Measurements from ENCODE around the gene HAO1. TPM values are rescaled to one million over a fixed set of nuclear protein-coding genes. Genes with fewer than 3 reads are reported as not detected.

HAO1 gene
- total RNA-seq, 2 experiments from 2014 or later, result not detected

DNA sequence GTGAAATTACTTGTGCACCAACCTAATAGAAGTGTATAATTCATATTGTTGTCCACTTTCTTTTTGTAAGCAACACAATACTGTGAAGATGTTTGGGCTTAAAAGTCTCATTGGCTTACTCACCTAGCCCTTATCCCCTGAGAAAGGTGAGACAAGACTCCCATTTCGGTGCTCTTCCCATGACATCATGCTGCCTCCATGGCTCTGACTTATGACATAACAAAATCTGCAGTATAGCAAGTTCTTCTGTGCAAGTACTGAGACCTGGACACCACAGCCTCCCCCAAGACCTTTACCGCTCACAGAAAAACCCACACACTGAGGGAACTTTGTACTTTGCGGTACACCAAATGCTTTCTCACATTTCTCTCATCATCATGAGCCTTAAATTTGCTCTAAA lies 50.5 kb downstream of the HAO1 start:
- ATAC-seq, result no peak

GRCh38 chr20:7883741-7884140 lies 56.5 kb downstream of the HAO1 start:
- peaks cover 3% of the 10 kb centered on the region for H3K27me3 Mint-ChIP-seq
- no peak overlapping the region for H3K27ac Mint-ChIP-seq
- CTCF ChIA-PET, result no interaction called here
- no peak overlapping the region for H3K4me3 Mint-ChIP-seq
- no peaks in the 10 kb centered on the region for H3K36me3 Mint-ChIP-seq (ENCODE audit: low read depth)
- intact Hi-C loops (cut with micrococcal nuclease), result no loop called here
- POLR2A ChIA-PET, result no interaction called here
- DNase-seq (no peak), ATAC-seq (no peak)
- no peak for TF ChIP-seq CTCF (IDR thresholded peaks at IDR 0.05)
- H3K4me1 Mint-ChIP-seq (ENCODE audit: low read depth), result no peaks in the 10 kb centered on the region
- H3K9me3 Mint-ChIP-seq, result no peaks in the 10 kb centered on the region

More for the DNA sequence above, 50.5 kb downstream of the HAO1 start:
- no peak for DNase-seq
- H3K36me3 Mint-ChIP-seq (ENCODE audit: low read depth), result no peaks in the 10 kb centered on the region
- no peak overlapping the region for H3K4me3 Mint-ChIP-seq
- intact Hi-C loops (cut with micrococcal nuclease), result no loop called here
- CTCF ChIA-PET, result no interaction called here
- POLR2A ChIA-PET, result no interaction called here
- TF ChIP-seq CTCF (IDR thresholded peaks at IDR 0.05), result no peak
- no peak overlapping the region for H3K27ac Mint-ChIP-seq
- H3K27me3 Mint-ChIP-seq, result no peaks in the 10 kb centered on the region
- no peaks in the 10 kb centered on the region for H3K4me1 Mint-ChIP-seq (ENCODE audit: low read depth)
- H3K9me3 Mint-ChIP-seq, result no peaks in the 10 kb centered on the region

DNA sequence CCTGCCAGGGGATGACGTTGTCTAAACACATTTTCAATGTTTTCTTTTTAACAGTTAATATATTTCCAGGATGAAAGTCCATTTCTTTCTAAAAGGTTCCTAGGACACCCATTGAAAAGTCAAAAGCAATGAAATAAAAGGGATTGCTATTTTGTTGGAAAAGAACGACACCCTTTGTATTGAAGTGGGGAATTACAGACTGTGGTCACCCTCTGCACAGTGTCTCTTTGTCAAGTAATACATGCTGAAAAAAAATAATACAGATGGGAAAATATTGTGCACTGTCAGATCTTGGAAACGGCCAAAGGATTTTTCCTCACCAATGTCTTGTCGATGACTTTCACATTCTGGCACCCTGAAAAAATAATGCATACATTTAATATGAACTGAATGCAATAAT lies 56.9 kb downstream of the HAO1 start:
- intact Hi-C loops (cut with micrococcal nuclease), result no loop called here
- H3K4me3 Mint-ChIP-seq, result no peak overlapping the region
- TF ChIP-seq CTCF (IDR thresholded peaks at IDR 0.05), result no peak
- ATAC-seq (no peak), DNase-seq (no peak)
- peaks cover 3% of the 10 kb centered on the region for H3K27me3 Mint-ChIP-seq
- POLR2A ChIA-PET, result no interaction called here
- no peak overlapping the region for H3K27ac Mint-ChIP-seq
- H3K9me3 Mint-ChIP-seq, result no peaks in the 10 kb centered on the region
- no peaks in the 10 kb centered on the region for H3K4me1 Mint-ChIP-seq (ENCODE audit: low read depth)
- H3K36me3 Mint-ChIP-seq (ENCODE audit: low read depth), result no peaks in the 10 kb centered on the region
- CTCF ChIA-PET, result no interaction called here

- intact Hi-C loops (cut with micrococcal nuclease), result no loop called here
- no peaks in the 10 kb centered on the region for H3K9me3 Mint-ChIP-seq
- peaks cover 3% of the 10 kb centered on the region for H3K27me3 Mint-ChIP-seq
- no peak for TF ChIP-seq CTCF (IDR thresholded peaks at IDR 0.05)
- H3K27ac Mint-ChIP-seq, result no peak overlapping the region
- no peaks in the 10 kb centered on the region for H3K36me3 Mint-ChIP-seq (ENCODE audit: low read depth)
- CTCF ChIA-PET, result no interaction called here
- POLR2A ChIA-PET, result no interaction called here
- H3K4me3 Mint-ChIP-seq, result no peak overlapping the region
- ATAC-seq (no peak), DNase-seq (no peak)
- no peaks in the 10 kb centered on the region for H3K4me1 Mint-ChIP-seq (ENCODE audit: low read depth)
Measured at GRCh38 chr20:7882076-7882475, 58.2 kb downstream of the HAO1 start.

GRCh38 chr20:7881551-7881950 lies 58.7 kb downstream of the HAO1 start:
- Mint-ChIP-seq H3K36me3 (ENCODE audit: low read depth) (no peaks in the 10 kb centered on the region), H3K9me3 (no peaks in the 10 kb centered on the region), H3K27ac (no peak overlapping the region), H3K27me3 (peaks cover 3% of the 10 kb centered on the region), H3K4me1 (ENCODE audit: low read depth) (no peaks in the 10 kb centered on the region), H3K4me3 (no peak overlapping the region)
- intact Hi-C loops (cut with micrococcal nuclease), result no loop called here
- ATAC-seq, result no peak
- no peak for DNase-seq
- ChIA-PET POLR2A (no interaction called here), CTCF (no interaction called here)
- no peak for TF ChIP-seq CTCF (IDR thresholded peaks at IDR 0.05)
